Suppressor macrophage treated with lipopolysaccharide for 4 hours (primary cell): ENCODE results near the gene NOP16.
A peak's percentile ranks its signal among the peaks of the same experiment; 100 is the strongest.

Experiments used
- DNase-seq: peaks from one replicate; pipeline ENCODE4 v3.0.0-alpha.2; 2020

NOP16 gene

GRCh38 chr5:176384366-176384930 is 4.0 kb downstream of the NOP16 start:
- DNase-seq: no peak

GRCh38 chr5:176383961-176384360 is 4.4 kb downstream of the NOP16 start:
- no peak for DNase-seq

GRCh38 chr5:176383248-176383905 is 5.0 kb downstream of the NOP16 start:
- no peak for DNase-seq

- DNase-seq: no peak
These were observed 5.7 kb downstream of the NOP16 start for GRCh38 chr5:176382721-176383120.

GRCh38 chr5:176381979-176382378 is 6.4 kb downstream of the NOP16 start:
- DNase-seq: no peak

- no peak for DNase-seq
These were observed 7.0 kb downstream of the NOP16 start for GRCh38 chr5:176381423-176381822.

- no peak for DNase-seq
These were observed 8.5 kb downstream of the NOP16 start for GRCh38 chr5:176379881-176380280.

GRCh38 chr5:176373100-176373818 is 15.1 kb downstream of the NOP16 start:
- DNase-seq: no peak

GRCh38 chr5:176371621-176372539 is 16.5 kb downstream of the NOP16 start:
- peak; percentile 38 for DNase-seq

GRCh38 chr5:176369934-176370711 is 18.3 kb downstream of the NOP16 start:
- DNase-seq: no peak

- DNase-seq: no peak
These were observed 19.7 kb downstream of the NOP16 start for GRCh38 chr5:176368726-176369125.

GRCh38 chr5:176366232-176366894 is 22.0 kb downstream of the NOP16 start:
- DNase-seq: no peak

- DNase-seq: peak; percentile 61
These were observed 22.8 kb downstream of the NOP16 start, which contains the start of gene ARL10 for GRCh38 chr5:176365351-176366231. TSS of gene ARL10 (plus strand) at chr5:176365487. CDS start at chr5:176365564, 77 bp downstream.

- no peak for DNase-seq
These were observed 23.5 kb downstream of the NOP16 start for GRCh38 chr5:176364765-176365350.

GRCh38 chr5:176362233-176362490 is 26.2 kb downstream of the NOP16 start:
- no peak for DNase-seq

- peak; percentile 94 for DNase-seq
These were observed 26.8 kb downstream of the NOP16 start, which contains the start of gene KIAA1191 for GRCh38 chr5:176361437-176362232. TSS of gene KIAA1191 (minus strand) at chr5:176361764. CDS start at chr5:176359508, 2,256 bp downstream.

GRCh38 chr5:176360894-176361436 is 27.4 kb downstream of the NOP16 start:
- DNase-seq: peak; percentile 17

GRCh38 chr5:176359658-176360057 is 28.7 kb downstream of the NOP16 start:
- DNase-seq: no peak

GRCh38 chr5:176356179-176356566 is 32.2 kb downstream of the NOP16 start:
- DNase-seq: no peak
